ENCODE data around the gene PKD1. TPM values are rescaled to one million over a fixed set of nuclear protein-coding genes. Genes with fewer than 3 reads are reported as not detected.
A peak's percentile ranks its signal among the peaks of the same experiment; 100 is the strongest.
"Not testable (repeated sequence)": the region's sequence is repeated elsewhere in the genome, so short reads cannot be mapped to it uniquely, and the experiment has no call there.

PKD1 gene
- total RNA-seq, 1 donor, result 180 TPM

GRCh38 chr16:2147378-2147777 lies 11.7 kb upstream of the PKD1 start:
- Histone ChIP-seq H3K27ac (ENCODE audit: low read depth, low read length) (no peak overlapping the region), H3K4me1 (ENCODE audit: insufficient read depth, low read length) (peaks cover 32% of the 10 kb centered on the region), H3K36me3 (ENCODE audit: insufficient read depth, low read length) (peaks cover 15% of the 10 kb centered on the region), H2AFZ (ENCODE audit: low read length) (no peak overlapping the region), H3K79me2 (ENCODE audit: insufficient read depth, low read length) (peaks cover 20% of the 10 kb centered on the region), H3K27me3 (ENCODE audit: insufficient read depth, low read length) (no peaks in the 10 kb centered on the region), H3K9me3 (ENCODE audit: low read depth, low read length) (no peaks in the 10 kb centered on the region), H3K4me2 (ENCODE audit: insufficient read depth, low read length) (no peak overlapping the region), H4K20me1 (ENCODE audit: insufficient read depth, low read length) (peaks cover 58% of the 10 kb centered on the region), H3K4me3 (ENCODE audit: insufficient read depth, low read length) (no peak overlapping the region)
- DNase-seq (ENCODE audit: insufficient read length, low spot score, missing footprints), result peak; percentile 89
- TF ChIP-seq, protein P1, sequence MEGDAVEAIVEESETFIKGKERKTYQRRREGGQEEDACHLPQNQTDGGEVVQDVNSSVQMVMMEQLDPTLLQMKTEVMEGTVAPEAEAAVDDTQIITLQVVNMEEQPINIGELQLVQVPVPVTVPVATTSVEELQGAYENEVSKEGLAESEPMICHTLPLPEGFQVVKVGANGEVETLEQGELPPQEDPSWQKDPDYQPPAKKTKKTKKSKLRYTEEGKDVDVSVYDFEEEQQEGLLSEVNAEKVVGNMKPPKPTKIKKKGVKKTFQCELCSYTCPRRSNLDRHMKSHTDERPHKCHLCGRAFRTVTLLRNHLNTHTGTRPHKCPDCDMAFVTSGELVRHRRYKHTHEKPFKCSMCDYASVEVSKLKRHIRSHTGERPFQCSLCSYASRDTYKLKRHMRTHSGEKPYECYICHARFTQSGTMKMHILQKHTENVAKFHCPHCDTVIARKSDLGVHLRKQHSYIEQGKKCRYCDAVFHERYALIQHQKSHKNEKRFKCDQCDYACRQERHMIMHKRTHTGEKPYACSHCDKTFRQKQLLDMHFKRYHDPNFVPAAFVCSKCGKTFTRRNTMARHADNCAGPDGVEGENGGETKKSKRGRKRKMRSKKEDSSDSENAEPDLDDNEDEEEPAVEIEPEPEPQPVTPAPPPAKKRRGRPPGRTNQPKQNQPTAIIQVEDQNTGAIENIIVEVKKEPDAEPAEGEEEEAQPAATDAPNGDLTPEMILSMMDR (IDR thresholded peaks at IDR 0.05; ENCODE audit: extremely low read depth, low read depth, low read length), result no peak

- Histone ChIP-seq H2AFZ (ENCODE audit: low read length) (no peak overlapping the region), H3K79me2 (ENCODE audit: insufficient read depth, low read length) (peaks cover 5% of the 10 kb centered on the region), H3K4me1 (ENCODE audit: insufficient read depth, low read length) (peaks cover 17% of the 10 kb centered on the region), H3K27ac (ENCODE audit: low read depth, low read length) (no peak overlapping the region), H4K20me1 (ENCODE audit: insufficient read depth, low read length) (peaks cover 43% of the 10 kb centered on the region), H3K9me3 (ENCODE audit: low read depth, low read length) (no peaks in the 10 kb centered on the region), H3K36me3 (ENCODE audit: insufficient read depth, low read length) (no peaks in the 10 kb centered on the region), H3K27me3 (ENCODE audit: insufficient read depth, low read length) (no peaks in the 10 kb centered on the region), H3K4me3 (ENCODE audit: insufficient read depth, low read length) (no peak overlapping the region), H3K4me2 (ENCODE audit: insufficient read depth, low read length) (no peak overlapping the region)
- TF ChIP-seq, protein P1 (IDR thresholded peaks at IDR 0.05; ENCODE audit: extremely low read depth, low read depth, low read length), result no peak
- DNase-seq (ENCODE audit: insufficient read length, low spot score, missing footprints), result no peak
Observed at GRCh38 chr16:2145843-2146242, 10.1 kb upstream of the PKD1 start.

DNA sequence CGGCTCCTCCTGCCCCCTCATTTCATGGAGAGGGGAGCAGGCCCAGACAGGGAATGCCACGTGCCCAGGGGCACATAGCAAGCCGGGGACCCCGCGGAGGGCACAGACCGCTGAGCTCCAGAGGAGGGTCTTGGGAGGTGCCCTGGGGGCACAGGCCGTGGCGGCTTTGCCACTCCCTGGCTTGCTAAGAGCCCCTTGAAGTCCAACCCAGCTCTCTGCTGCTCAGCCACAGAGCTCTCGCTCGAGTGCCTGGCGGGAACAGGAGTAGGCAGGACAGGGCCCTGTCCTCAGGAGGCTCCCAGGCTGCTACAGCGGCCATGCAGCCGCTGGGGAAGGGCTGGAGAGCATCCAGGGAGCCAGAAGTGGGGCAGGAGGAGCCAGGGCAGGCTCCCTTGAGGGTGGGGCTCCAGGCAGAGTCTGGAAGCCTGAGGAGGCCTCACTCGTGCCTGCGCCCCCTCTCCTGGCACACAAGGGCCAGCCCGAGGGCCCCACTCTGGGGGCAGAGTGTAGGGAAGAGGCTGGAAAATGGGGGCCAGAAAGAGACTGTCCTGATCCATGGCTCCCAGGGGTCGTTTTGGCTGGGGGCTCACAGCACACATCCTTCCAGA lies 8.3 kb upstream of the PKD1 start:
- peaks cover 3% of the 10 kb centered on the region for H3K4me1 ChIP-seq (ENCODE audit: insufficient read depth, low read length)
- no peak overlapping the region for H2AFZ ChIP-seq (ENCODE audit: low read length)
- no peaks in the 10 kb centered on the region for H3K79me2 ChIP-seq (ENCODE audit: insufficient read depth, low read length)
- H3K27ac ChIP-seq (ENCODE audit: low read depth, low read length), result no peak overlapping the region
- no peaks in the 10 kb centered on the region for H3K27me3 ChIP-seq (ENCODE audit: insufficient read depth, low read length)
- H4K20me1 ChIP-seq (ENCODE audit: insufficient read depth, low read length), result peaks cover 25% of the 10 kb centered on the region
- no peak overlapping the region for H3K4me3 ChIP-seq (ENCODE audit: insufficient read depth, low read length)
- H3K36me3 ChIP-seq (ENCODE audit: insufficient read depth, low read length), result no peaks in the 10 kb centered on the region
- no peak overlapping the region for H3K4me2 ChIP-seq (ENCODE audit: insufficient read depth, low read length)
- no peaks in the 10 kb centered on the region for H3K9me3 ChIP-seq (ENCODE audit: low read depth, low read length)
- peak; percentile 66 for DNase-seq (ENCODE audit: insufficient read length, low spot score, missing footprints)
- TF ChIP-seq, protein P1 (IDR thresholded peaks at IDR 0.05; ENCODE audit: extremely low read depth, low read depth, low read length), result no peak

DNA sequence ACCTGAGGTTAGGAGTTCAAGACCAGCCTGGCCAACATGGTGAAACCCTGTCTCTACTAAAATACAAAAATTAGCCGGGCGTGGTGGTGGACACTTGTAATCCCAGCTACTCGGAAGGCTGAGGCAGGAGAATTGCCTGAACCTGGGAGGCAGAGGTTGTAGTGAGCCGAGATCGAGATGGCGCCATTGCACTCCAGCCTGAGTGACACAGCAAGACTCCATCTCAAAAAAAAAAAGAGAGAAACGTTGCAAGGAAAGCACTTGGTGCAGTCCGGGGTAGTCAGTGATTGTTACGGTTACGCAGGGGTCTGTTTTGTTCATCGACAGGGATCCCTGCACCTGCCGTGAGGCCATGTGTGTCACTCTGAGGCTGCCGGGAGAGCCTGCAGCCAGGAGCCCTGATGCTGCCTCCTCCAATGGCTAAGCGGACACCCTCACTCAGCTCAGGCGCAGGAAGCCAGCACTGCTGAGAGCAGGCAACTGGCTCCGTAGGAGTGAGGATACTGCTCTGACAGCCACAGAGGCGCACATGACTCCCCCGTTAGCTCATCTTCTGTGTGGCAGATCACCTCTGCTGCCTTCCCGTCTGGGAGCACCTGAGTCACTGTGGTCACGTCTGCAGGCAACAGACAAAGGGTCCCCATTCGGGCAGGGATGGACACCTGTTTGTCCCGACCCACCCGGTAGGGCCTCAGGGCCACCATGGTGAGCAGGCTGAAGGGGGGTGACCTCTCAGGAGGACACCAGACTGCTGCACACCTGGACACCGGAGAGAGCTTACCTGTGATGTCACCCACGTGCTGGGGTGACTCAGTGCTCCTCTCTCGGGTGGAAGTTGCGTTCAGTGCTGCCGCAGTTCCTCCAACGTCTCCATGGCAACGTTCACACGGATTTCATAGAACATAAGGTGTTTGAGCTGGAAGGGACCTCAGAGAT lies 7.5 kb upstream of the PKD1 start:
- Histone ChIP-seq H3K79me2 (ENCODE audit: insufficient read depth, low read length) (no peaks in the 10 kb centered on the region), H3K4me3 (ENCODE audit: insufficient read depth, low read length) (no peak overlapping the region), H3K4me2 (ENCODE audit: insufficient read depth, low read length) (no peak overlapping the region)

GRCh38 chr16:2135071-2135470 lies 627 bp downstream of the PKD1 start:
- not testable (repeated sequence) for H3K27ac ChIP-seq (ENCODE audit: low read depth, low read length)

More for the DNA sequence above, 7.5 kb upstream of the PKD1 start:
- Histone ChIP-seq H3K27ac (ENCODE audit: low read depth, low read length) (no peak overlapping the region), H4K20me1 (ENCODE audit: insufficient read depth, low read length) (peaks cover 21% of the 10 kb centered on the region), H3K27me3 (ENCODE audit: insufficient read depth, low read length) (no peaks in the 10 kb centered on the region), H2AFZ (ENCODE audit: low read length) (no peak overlapping the region), H3K36me3 (ENCODE audit: insufficient read depth, low read length) (no peaks in the 10 kb centered on the region), H3K9me3 (ENCODE audit: low read depth, low read length) (no peaks in the 10 kb centered on the region), H3K4me1 (ENCODE audit: insufficient read depth, low read length) (no peaks in the 10 kb centered on the region)
- peak; percentile 91 for DNase-seq (ENCODE audit: insufficient read length, low spot score, missing footprints)
- TF ChIP-seq, protein P1 (IDR thresholded peaks at IDR 0.05; ENCODE audit: extremely low read depth, low read depth, low read length), result no peak

More at GRCh38 chr16:2135071-2135470, 627 bp downstream of the PKD1 start:
- not testable (repeated sequence) for H3K4me2 ChIP-seq (ENCODE audit: insufficient read depth, low read length); H3K4me1 ChIP-seq (ENCODE audit: insufficient read depth, low read length); H3K27me3 ChIP-seq (ENCODE audit: insufficient read depth, low read length); H3K36me3 ChIP-seq (ENCODE audit: insufficient read depth, low read length); H4K20me1 ChIP-seq (ENCODE audit: insufficient read depth, low read length); H3K9me3 ChIP-seq (ENCODE audit: low read depth, low read length); DNase-seq (ENCODE audit: insufficient read length, low spot score, missing footprints); H2AFZ ChIP-seq (ENCODE audit: low read length)
- peak overlapping the region; percentile 70 for H3K4me3 ChIP-seq (ENCODE audit: insufficient read depth, low read length)
- H3K79me2 ChIP-seq (ENCODE audit: insufficient read depth, low read length), result peaks cover 23% of the 10 kb centered on the region
